ENCODE data around the gene CHID1. TPM values are rescaled to one million over a fixed set of nuclear protein-coding genes. Genes with fewer than 3 reads are reported as not detected.

The CHID1 gene
- total RNA-seq, 3 donors from 2014 or later = 102 to 115 (median 104) TPM

GRCh38 chr11:864898-865297 lies 45.7 kb downstream of the CHID1 start:
- Mint-ChIP-seq H3K4me1 (ENCODE audit: low read depth) (no peaks in the 10 kb centered on the region), H3K9me3 (no peaks in the 10 kb centered on the region), H3K4me3 (no peak overlapping the region), H3K27me3 (ENCODE audit: low read depth) (no peaks in the 10 kb centered on the region), H3K36me3 (ENCODE audit: insufficient read depth) (no peaks in the 10 kb centered on the region)
- DNase-seq = no peak
- ATAC-seq = no peak

GRCh38 chr11:863910-864827 lies 46.4 kb downstream of the CHID1 start:
- no peaks in the 10 kb centered on the region for H3K36me3 Mint-ChIP-seq (ENCODE audit: insufficient read depth)
- H3K9me3 Mint-ChIP-seq = no peaks in the 10 kb centered on the region
- no peak overlapping the region for H3K4me3 Mint-ChIP-seq
- DNase-seq (no peak), ATAC-seq (no peak)
- H3K27me3 Mint-ChIP-seq (ENCODE audit: low read depth) = no peaks in the 10 kb centered on the region
- H3K4me1 Mint-ChIP-seq (ENCODE audit: low read depth) = no peaks in the 10 kb centered on the region

- H3K27me3 Mint-ChIP-seq (ENCODE audit: low read depth) = no peaks in the 10 kb centered on the region
- no peak for ATAC-seq
Observed at GRCh38 chr11:863023-863909, 47.3 kb downstream of the CHID1 start.

GRCh38 chr11:862696-863022 lies 48.0 kb downstream of the CHID1 start:
- Mint-ChIP-seq H3K4me3 (no peak overlapping the region), H3K4me1 (ENCODE audit: low read depth) (no peaks in the 10 kb centered on the region)

More at GRCh38 chr11:863023-863909, 47.3 kb downstream of the CHID1 start:
- Mint-ChIP-seq H3K4me1 (ENCODE audit: low read depth) (no peaks in the 10 kb centered on the region), H3K9me3 (no peaks in the 10 kb centered on the region), H3K4me3 (no peak overlapping the region), H3K36me3 (ENCODE audit: insufficient read depth) (no peaks in the 10 kb centered on the region)
- DNase-seq = no peak

GRCh38 chr11:862081-862661 lies 48.4 kb downstream of the CHID1 start:
- no peak for ATAC-seq
- no peak for DNase-seq
- Mint-ChIP-seq H3K4me1 (ENCODE audit: low read depth) (no peaks in the 10 kb centered on the region), H3K9me3 (no peaks in the 10 kb centered on the region), H3K4me3 (no peak overlapping the region), H3K36me3 (ENCODE audit: insufficient read depth) (no peaks in the 10 kb centered on the region), H3K27me3 (ENCODE audit: low read depth) (no peaks in the 10 kb centered on the region)

More at GRCh38 chr11:862696-863022, 48.0 kb downstream of the CHID1 start:
- no peaks in the 10 kb centered on the region for H3K27me3 Mint-ChIP-seq (ENCODE audit: low read depth)
- DNase-seq (no peak), ATAC-seq (no peak)
- H3K36me3 Mint-ChIP-seq (ENCODE audit: insufficient read depth) = no peaks in the 10 kb centered on the region
- no peaks in the 10 kb centered on the region for H3K9me3 Mint-ChIP-seq

- Mint-ChIP-seq H3K4me3 (no peak overlapping the region), H3K36me3 (ENCODE audit: insufficient read depth) (no peaks in the 10 kb centered on the region), H3K9me3 (no peaks in the 10 kb centered on the region)
Observed at GRCh38 chr11:861105-861479, 49.5 kb downstream of the CHID1 start.

GRCh38 chr11:860234-861104 lies 50.1 kb downstream of the CHID1 start:
- Mint-ChIP-seq H3K4me1 (ENCODE audit: low read depth) (peaks cover 4% of the 10 kb centered on the region), H3K9me3 (no peaks in the 10 kb centered on the region), H3K36me3 (ENCODE audit: insufficient read depth) (no peaks in the 10 kb centered on the region), H3K4me3 (no peak overlapping the region), H3K27me3 (ENCODE audit: low read depth) (no peaks in the 10 kb centered on the region)
- no peak for DNase-seq
- no peak for ATAC-seq

More at GRCh38 chr11:861105-861479, 49.5 kb downstream of the CHID1 start:
- H3K27me3 Mint-ChIP-seq (ENCODE audit: low read depth) = no peaks in the 10 kb centered on the region
- DNase-seq (no peak), ATAC-seq (no peak)
- H3K4me1 Mint-ChIP-seq (ENCODE audit: low read depth) = peaks cover 4% of the 10 kb centered on the region

- Mint-ChIP-seq H3K36me3 (ENCODE audit: insufficient read depth) (no peaks in the 10 kb centered on the region), H3K9me3 (no peaks in the 10 kb centered on the region), H3K27me3 (ENCODE audit: low read depth) (no peaks in the 10 kb centered on the region), H3K4me3 (no peak overlapping the region), H3K4me1 (ENCODE audit: low read depth) (peaks cover 4% of the 10 kb centered on the region)
- no peak for DNase-seq
- no peak for ATAC-seq
Observed at GRCh38 chr11:859394-860131, 51.0 kb downstream of the CHID1 start.

- Mint-ChIP-seq H3K36me3 (ENCODE audit: insufficient read depth) (no peaks in the 10 kb centered on the region), H3K27me3 (ENCODE audit: low read depth) (no peaks in the 10 kb centered on the region), H3K4me1 (ENCODE audit: low read depth) (peaks cover 4% of the 10 kb centered on the region), H3K4me3 (no peak overlapping the region), H3K9me3 (no peaks in the 10 kb centered on the region)
- DNase-seq = no peak
- no peak for ATAC-seq
Observed at GRCh38 chr11:858762-859339, 51.8 kb downstream of the CHID1 start.

- Mint-ChIP-seq H3K9me3 (no peaks in the 10 kb centered on the region), H3K36me3 (ENCODE audit: insufficient read depth) (no peaks in the 10 kb centered on the region), H3K4me3 (no peak overlapping the region), H3K4me1 (ENCODE audit: low read depth) (peaks cover 4% of the 10 kb centered on the region), H3K27me3 (ENCODE audit: low read depth) (no peaks in the 10 kb centered on the region)
- ATAC-seq (no peak), DNase-seq (no peak)
Observed at GRCh38 chr11:858053-858761, 52.4 kb downstream of the CHID1 start.

GRCh38 chr11:856397-856796 lies 54.2 kb downstream of the CHID1 start:
- H3K4me3 Mint-ChIP-seq = no peak overlapping the region
- H3K36me3 Mint-ChIP-seq (ENCODE audit: insufficient read depth) = no peaks in the 10 kb centered on the region
- ATAC-seq = no peak
- peaks cover 4% of the 10 kb centered on the region for H3K4me1 Mint-ChIP-seq (ENCODE audit: low read depth)
- no peak for DNase-seq
- H3K9me3 Mint-ChIP-seq = no peaks in the 10 kb centered on the region
- H3K27me3 Mint-ChIP-seq (ENCODE audit: low read depth) = no peaks in the 10 kb centered on the region

- H3K36me3 Mint-ChIP-seq (ENCODE audit: insufficient read depth) = no peaks in the 10 kb centered on the region
- no peaks in the 10 kb centered on the region for H3K27me3 Mint-ChIP-seq (ENCODE audit: low read depth)
- peaks cover 4% of the 10 kb centered on the region for H3K4me1 Mint-ChIP-seq (ENCODE audit: low read depth)
- H3K9me3 Mint-ChIP-seq = no peaks in the 10 kb centered on the region
- H3K4me3 Mint-ChIP-seq = no peak overlapping the region
- no peak for ATAC-seq
- DNase-seq = no peak
Observed at GRCh38 chr11:855796-856195, 54.8 kb downstream of the CHID1 start.

All from activated T-cell treated with anti-CD3 and anti-CD28 coated beads, Interleukin-2, amount 50 U/mL, for 4 hours (primary cell).